ENCODE results near the gene ALK. TPM values are rescaled to one million over a fixed set of nuclear protein-coding genes. Genes with fewer than 3 reads are reported as not detected.

The ALK gene
- polyA plus RNA-seq, 2 of the 4 experiments (the other 2 are of a cell fraction): not detected

DNA sequence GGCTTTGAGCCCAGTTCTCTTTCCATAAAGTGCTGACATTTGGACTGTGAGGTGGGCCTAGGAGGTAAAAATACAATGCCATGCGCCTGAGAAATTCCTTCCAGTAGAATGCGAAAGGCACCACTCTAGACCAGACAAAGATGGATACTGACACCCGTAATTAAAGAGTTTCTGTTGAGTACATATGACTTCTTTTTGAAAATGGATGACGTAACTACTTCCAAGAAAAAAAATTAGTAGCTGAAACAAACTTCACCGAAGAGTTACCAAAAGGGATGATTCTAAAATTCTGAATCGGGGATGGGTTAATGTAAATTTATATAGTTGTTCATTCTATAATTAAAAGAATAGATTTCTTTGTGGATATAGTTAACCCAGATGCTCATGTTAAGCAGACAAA lies 146.8 kb downstream of the ALK start:
- no peak for TF ChIP-seq ZNF302 (CRISPR knock-in tag; IDR thresholded peaks at IDR 0.05)
- TF ChIP-seq HEYL (CRISPR knock-in tag; IDR thresholded peaks at IDR 0.05): no peak
- TF ChIP-seq, protein P1, sequence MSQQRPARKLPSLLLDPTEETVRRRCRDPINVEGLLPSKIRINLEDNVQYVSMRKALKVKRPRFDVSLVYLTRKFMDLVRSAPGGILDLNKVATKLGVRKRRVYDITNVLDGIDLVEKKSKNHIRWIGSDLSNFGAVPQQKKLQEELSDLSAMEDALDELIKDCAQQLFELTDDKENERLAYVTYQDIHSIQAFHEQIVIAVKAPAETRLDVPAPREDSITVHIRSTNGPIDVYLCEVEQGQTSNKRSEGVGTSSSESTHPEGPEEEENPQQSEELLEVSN (IDR thresholded peaks at IDR 0.05; ENCODE audit: borderline replicate concordance, low read depth): no peak
- no peak for TF ChIP-seq TFCP2L1 (CRISPR knock-in tag; IDR thresholded peaks at IDR 0.05)
- no peak for TF ChIP-seq EHF (CRISPR knock-in tag; IDR thresholded peaks at IDR 0.05)
- TF ChIP-seq ZFP36 (IDR thresholded peaks at IDR 0.05; ENCODE audit: borderline replicate concordance, partially characterized antibody): no peak
- TF ChIP-seq MYC (IDR thresholded peaks at IDR 0.05; ENCODE audit: borderline replicate concordance, low read length): no peak
- no peak for TF ChIP-seq GATA3 (IDR thresholded peaks at IDR 0.05; ENCODE audit: borderline replicate concordance)
- TF ChIP-seq RARB (CRISPR knock-in tag; IDR thresholded peaks at IDR 0.05): no peak
- TF ChIP-seq EHMT2 (IDR thresholded peaks at IDR 0.05; ENCODE audit: low read depth): no peak
- TF ChIP-seq RCOR1 (IDR thresholded peaks at IDR 0.05; ENCODE audit: low read depth, low read length): no peak
- TF ChIP-seq RAD21 (conservative IDR thresholded peaks at IDR 0.05 in 1 of 2, IDR thresholded peaks at IDR 0.05 in 1 of 2): no peak
- no peak for TF ChIP-seq HOXB13 (CRISPR knock-in tag; IDR thresholded peaks at IDR 0.05; ENCODE audit: low read depth)
- TF ChIP-seq CHD4 (IDR thresholded peaks at IDR 0.05; ENCODE audit: borderline replicate concordance): no peak
- no peak for TF ChIP-seq KDM5A (IDR thresholded peaks at IDR 0.05)
- ChIA-PET CTCF (interaction anchor here (0.6 kb wide), 1 partner anchor 493 kb away, joined by 3 read pairs; no protein-coding TSS in a partner anchor), POLR2A (no interaction called here)
- Histone ChIP-seq H3K4me3 (no peak overlapping the region), H3K9me3 (no peaks in the 10 kb centered on the region), H3K27ac (no peak overlapping the region), H3K4me2 (no peak overlapping the region), H3K4me1 (no peaks in the 10 kb centered on the region)
- 51% methylated on average over 6 of the region's 6 CpGs for WGBS (ENCODE audit: missing lambda C conversion rate)
- no peak for DNase-seq (ENCODE audit: low read depth in 1 of 2, low spot score in 1 of 2)
- no peak for FAIRE-seq
- ATAC-seq: no peak

DNA sequence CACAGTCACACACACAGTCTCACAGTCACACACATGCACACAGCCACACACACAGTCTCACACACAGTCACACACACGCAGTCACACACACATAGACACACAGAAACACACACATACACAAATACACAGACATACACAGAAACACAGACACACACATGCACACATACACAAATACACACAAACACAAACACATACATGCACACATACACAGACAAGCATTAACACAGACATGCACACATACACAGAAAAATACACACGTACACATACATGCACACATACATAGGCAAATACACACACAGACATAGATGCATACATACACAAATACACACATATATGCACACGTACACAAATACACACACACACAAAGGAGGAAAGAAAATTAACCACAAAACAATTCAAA lies 150.5 kb downstream of the ALK start:
- ChIA-PET CTCF (interaction anchor here (0.5 kb wide), 1 partner anchor 126 kb away, joined by 4 read pairs; no protein-coding TSS in a partner anchor), POLR2A (no interaction called here)
- no peak for ATAC-seq
- H3K4me2 ChIP-seq: no peak overlapping the region
- no peak for DNase-seq (ENCODE audit: low read depth in 1 of 2, low spot score in 1 of 2)
- no peaks in the 10 kb centered on the region for H3K9me3 ChIP-seq
- TF ChIP-seq, protein P2, sequence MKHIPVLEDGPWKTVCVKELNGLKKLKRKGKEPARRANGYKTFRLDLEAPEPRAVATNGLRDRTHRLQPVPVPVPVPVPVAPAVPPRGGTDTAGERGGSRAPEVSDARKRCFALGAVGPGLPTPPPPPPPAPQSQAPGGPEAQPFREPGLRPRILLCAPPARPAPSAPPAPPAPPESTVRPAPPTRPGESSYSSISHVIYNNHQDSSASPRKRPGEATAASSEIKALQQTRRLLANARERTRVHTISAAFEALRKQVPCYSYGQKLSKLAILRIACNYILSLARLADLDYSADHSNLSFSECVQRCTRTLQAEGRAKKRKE (CRISPR knock-in tag; IDR thresholded peaks at IDR 0.05; ENCODE audit: low read depth): no peak
- TF ChIP-seq TFCP2L1 (CRISPR knock-in tag; IDR thresholded peaks at IDR 0.05) (no peak), KDM1A (IDR thresholded peaks at IDR 0.05; ENCODE audit: low read depth) (no peak), MAFK (IDR thresholded peaks at IDR 0.05; ENCODE audit: partially characterized antibody) (no peak), FOSL2 (IDR thresholded peaks at IDR 0.05) (no peak), FOSL2 (CRISPR knock-in tag; IDR thresholded peaks at IDR 0.05) (no peak), CEBPB (IDR thresholded peaks at IDR 0.05) (no peak), RARB (CRISPR knock-in tag; IDR thresholded peaks at IDR 0.05) (no peak), RAD21 (conservative IDR thresholded peaks at IDR 0.05 in 1 of 2, IDR thresholded peaks at IDR 0.05 in 1 of 2) (no peak), FOSB (CRISPR knock-in tag; IDR thresholded peaks at IDR 0.05) (no peak), CHD4 (IDR thresholded peaks at IDR 0.05; ENCODE audit: borderline replicate concordance) (no peak), EP300 (IDR thresholded peaks at IDR 0.05) (no peak), ZSCAN20 (CRISPR knock-in tag; IDR thresholded peaks at IDR 0.05) (no peak)
- no peak overlapping the region for H3K4me3 ChIP-seq
- H3K4me1 ChIP-seq: no peaks in the 10 kb centered on the region
- WGBS (ENCODE audit: missing lambda C conversion rate): 29% methylated on average over 3 of the region's 3 CpGs
- FAIRE-seq: no peak
- H3K27ac ChIP-seq: no peak overlapping the region

GRCh38 chr2:29769847-29770246 lies 151.5 kb downstream of the ALK start:
- H3K9me3 ChIP-seq: no peaks in the 10 kb centered on the region
- no peak overlapping the region for H3K4me3 ChIP-seq
- DNase-seq (ENCODE audit: low read depth in 1 of 2, low spot score in 1 of 2): no peak
- H3K27ac ChIP-seq: no peak overlapping the region
- no peak overlapping the region for H3K4me2 ChIP-seq
- CTCF ChIA-PET: interaction anchor here (1.0 kb wide), 1 partner anchor 11 kb away, joined by 4 read pairs; no protein-coding TSS in a partner anchor
- no peaks in the 10 kb centered on the region for H3K4me1 ChIP-seq
- POLR2A ChIA-PET: no interaction called here
- TF ChIP-seq EP300 (IDR thresholded peaks at IDR 0.05) (no peak), EHF (CRISPR knock-in tag; IDR thresholded peaks at IDR 0.05) (no peak), POLR2A (IDR thresholded peaks at IDR 0.05; ENCODE audit: low read length) (no peak), MAFK (IDR thresholded peaks at IDR 0.05; ENCODE audit: partially characterized antibody) (no peak), TFCP2L1 (CRISPR knock-in tag; IDR thresholded peaks at IDR 0.05) (no peak), CHD4 (IDR thresholded peaks at IDR 0.05; ENCODE audit: borderline replicate concordance) (no peak), HOXB5 (CRISPR knock-in tag; IDR thresholded peaks at IDR 0.05) (no peak)
- TF ChIP-seq, protein P2 (CRISPR knock-in tag; IDR thresholded peaks at IDR 0.05; ENCODE audit: low read depth): no peak
- ATAC-seq: no peak
- 31% methylated on average over 4 of the region's 4 CpGs for WGBS (ENCODE audit: missing lambda C conversion rate)
- no peak for FAIRE-seq

Data from A549 (cell line).